ENCODE data around the gene VAC14.

DNA sequence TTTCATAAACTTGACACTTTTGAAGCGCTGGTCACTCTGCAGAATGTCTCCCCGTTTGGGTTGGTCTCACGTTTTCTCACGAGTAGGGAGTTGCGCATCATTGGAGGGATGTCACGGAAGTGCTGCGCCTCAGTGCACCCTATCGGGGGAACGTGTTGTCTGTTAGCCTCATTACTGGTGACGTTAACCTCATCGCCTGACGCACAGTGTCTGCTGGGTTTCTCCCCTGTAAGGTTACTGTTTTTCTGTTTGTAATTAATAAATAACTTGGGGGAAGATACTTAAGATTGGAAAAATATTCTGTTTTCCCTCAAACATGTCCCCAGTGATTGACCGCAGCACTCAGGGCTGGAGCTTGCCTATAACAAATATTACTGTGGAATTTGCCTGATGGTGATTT, 26.7 kb downstream of the VAC14 start:
- TF ChIP-seq POLR2A (IDR thresholded peaks at IDR 0.05) = no peak
- TF ChIP-seq POLR2AphosphoS5 (IDR thresholded peaks at IDR 0.05) = no peak
- TF ChIP-seq, protein P1, sequence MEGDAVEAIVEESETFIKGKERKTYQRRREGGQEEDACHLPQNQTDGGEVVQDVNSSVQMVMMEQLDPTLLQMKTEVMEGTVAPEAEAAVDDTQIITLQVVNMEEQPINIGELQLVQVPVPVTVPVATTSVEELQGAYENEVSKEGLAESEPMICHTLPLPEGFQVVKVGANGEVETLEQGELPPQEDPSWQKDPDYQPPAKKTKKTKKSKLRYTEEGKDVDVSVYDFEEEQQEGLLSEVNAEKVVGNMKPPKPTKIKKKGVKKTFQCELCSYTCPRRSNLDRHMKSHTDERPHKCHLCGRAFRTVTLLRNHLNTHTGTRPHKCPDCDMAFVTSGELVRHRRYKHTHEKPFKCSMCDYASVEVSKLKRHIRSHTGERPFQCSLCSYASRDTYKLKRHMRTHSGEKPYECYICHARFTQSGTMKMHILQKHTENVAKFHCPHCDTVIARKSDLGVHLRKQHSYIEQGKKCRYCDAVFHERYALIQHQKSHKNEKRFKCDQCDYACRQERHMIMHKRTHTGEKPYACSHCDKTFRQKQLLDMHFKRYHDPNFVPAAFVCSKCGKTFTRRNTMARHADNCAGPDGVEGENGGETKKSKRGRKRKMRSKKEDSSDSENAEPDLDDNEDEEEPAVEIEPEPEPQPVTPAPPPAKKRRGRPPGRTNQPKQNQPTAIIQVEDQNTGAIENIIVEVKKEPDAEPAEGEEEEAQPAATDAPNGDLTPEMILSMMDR (IDR thresholded peaks at IDR 0.05) = no peak

Data from suprapubic skin (tissue), 4 donors.